Loucy (cell line): Measurements from ENCODE around the gene IL12B.

ENCODE experiments used
- H2AFZ ChIP-seq: fragments of 200-600 bp; sonication (generic); 2 replicates; pipeline ENCODE4 v1.6.0; 2016; ENCODE audit warnings: antibody characterized with exemption, mild to moderate bottlenecking, low read length, moderate library complexity
- H3F3A ChIP-seq: fragments of 200-600 bp; 2 replicates; pipeline ENCODE4 v1.6.0; 2016; ENCODE audit warnings: antibody characterized with exemption, low read depth, mild to moderate bottlenecking
- H3K27me3 ChIP-seq: fragments of 200-600 bp; sonication (generic); 2 replicates; pipeline ENCODE4 v1.6.1; 2014; ENCODE audit warnings: low read length, mild to moderate bottlenecking; ENCODE audit not compliant: insufficient read depth, poor library complexity, severe bottlenecking
- H3K36me3 ChIP-seq: fragments of 200-600 bp; sonication (generic); 2 replicates; pipeline ENCODE4 v1.6.1; 2016; ENCODE audit warnings: low read length; ENCODE audit not compliant: insufficient read depth
- H3K4me1 ChIP-seq: fragments of 200-600 bp; sonication (generic); 2 replicates; pipeline ENCODE4 v1.5.1; 2014; ENCODE audit warnings: low read length, mild to moderate bottlenecking; ENCODE audit not compliant: insufficient read depth, poor library complexity, severe bottlenecking
- H3K4me2 ChIP-seq: fragments of 200-600 bp; sonication (generic); 2 replicates; pipeline ENCODE4 v1.6.0; 2014; ENCODE audit warnings: antibody characterized with exemption, low read length, low read depth, mild to moderate bottlenecking; ENCODE audit not compliant: poor library complexity, severe bottlenecking
- H3K4me3 ChIP-seq: fragments of 200-600 bp; sonication (generic); 2 replicates; pipeline ENCODE4 v1.5.1; 2014; ENCODE audit warnings: low read length, mild to moderate bottlenecking, mixed read lengths; ENCODE audit not compliant: poor library complexity, severe bottlenecking
- H3K79me2 ChIP-seq: fragments of 200-600 bp; sonication (generic); 2 replicates; pipeline ENCODE4 v1.6.1; 2014; ENCODE audit warnings: low read length; ENCODE audit not compliant: insufficient read depth
- H3K9ac ChIP-seq: fragments of 200-600 bp; sonication (generic); 2 replicates; pipeline ENCODE4 v1.6.0; 2014; ENCODE audit warnings: mild to moderate bottlenecking, low read depth, low read length, moderate library complexity; ENCODE audit not compliant: poor library complexity, severe bottlenecking
- H3K9me2 ChIP-seq: fragments of 200-600 bp; sonication (generic); replicated peaks from 2 replicates; pipeline ENCODE4 v1.6.1; 2016; ENCODE audit warnings: low read depth, low read length, mixed read lengths
- H3K9me3 ChIP-seq: fragments of 200-600 bp; sonication (generic); 2 replicates; pipeline ENCODE4 v1.6.1; 2014; ENCODE audit warnings: mild to moderate bottlenecking, antibody characterized with exemption, low read length, low read depth; ENCODE audit not compliant: insufficient read depth
- H4K20me1 ChIP-seq: fragments of 200-600 bp; sonication (generic); 2 replicates; pipeline ENCODE4 v1.6.0; 2014; ENCODE audit warnings: antibody characterized with exemption, low read length, mild to moderate bottlenecking; ENCODE audit not compliant: insufficient read depth, poor library complexity, severe bottlenecking
- CTCF ChIP-seq: fragments of 200-600 bp; sonication (generic); conservative IDR thresholded peaks from 2 replicates; pipeline ENCODE4 v1.5.1; 2014; ENCODE audit warnings: mild to moderate bottlenecking, antibody characterized with exemption, low read length
- EZH2phosphoT487 ChIP-seq: fragments of 200-600 bp; IDR thresholded peaks from 2 replicates; pipeline ENCODE4 v1.6.1; 2018; ENCODE audit warnings: antibody characterized with exemption, mild to moderate bottlenecking, moderate library complexity, borderline replicate concordance

IL12B gene

GRCh38 chr5:159294921-159295320 is 35.4 kb downstream of the IL12B start:
- H3K36me3 ChIP-seq, result no peaks in the 10 kb centered on the region
- H3K9me3 ChIP-seq, result no peaks in the 10 kb centered on the region
- H3K4me1 ChIP-seq, result no peaks in the 10 kb centered on the region
- H3K27me3 ChIP-seq, result no peaks in the 10 kb centered on the region
- no peak overlapping the region for H3K4me3 ChIP-seq
- no peak overlapping the region for H2AFZ ChIP-seq
- H3K4me2 ChIP-seq, result no peak overlapping the region
- TF ChIP-seq CTCF, result no peak
- TF ChIP-seq EZH2phosphoT487, result no peak
- no peak overlapping the region for H3K9ac ChIP-seq
- H3K79me2 ChIP-seq, result no peaks in the 10 kb centered on the region
- H3K9me2 ChIP-seq, result no peaks in the 10 kb centered on the region
- no peaks in the 10 kb centered on the region for H3F3A ChIP-seq
- no peaks in the 10 kb centered on the region for H4K20me1 ChIP-seq

- Histone ChIP-seq H3K4me2 (no peak overlapping the region), H3K4me1 (no peaks in the 10 kb centered on the region), H3F3A (no peaks in the 10 kb centered on the region), H3K9me3 (no peaks in the 10 kb centered on the region), H3K4me3 (no peak overlapping the region), H4K20me1 (no peaks in the 10 kb centered on the region), H3K9ac (no peak overlapping the region), H3K9me2 (no peaks in the 10 kb centered on the region), H2AFZ (no peak overlapping the region), H3K79me2 (no peaks in the 10 kb centered on the region), H3K27me3 (no peaks in the 10 kb centered on the region), H3K36me3 (no peaks in the 10 kb centered on the region)
- no peak for TF ChIP-seq CTCF
Measured at GRCh38 chr5:159290741-159291140, 39.5 kb downstream of the IL12B start.

- Histone ChIP-seq H3K4me2 (no peak overlapping the region), H3K36me3 (no peaks in the 10 kb centered on the region), H4K20me1 (no peaks in the 10 kb centered on the region), H3K9ac (no peak overlapping the region), H3K27me3 (no peaks in the 10 kb centered on the region), H3K9me2 (no peaks in the 10 kb centered on the region), H3K9me3 (no peaks in the 10 kb centered on the region), H3K79me2 (no peaks in the 10 kb centered on the region), H3K4me1 (no peaks in the 10 kb centered on the region), H3F3A (no peaks in the 10 kb centered on the region), H2AFZ (no peak overlapping the region), H3K4me3 (no peak overlapping the region)
- TF ChIP-seq EZH2phosphoT487 (no peak), CTCF (peak; percentile 36)
Measured at GRCh38 chr5:159286420-159287035, 43.8 kb downstream of the IL12B start.
